Pancreas (tissue), 10 donors: ENCODE measurements around the gene FGF19. TPM values are rescaled to one million over a fixed set of nuclear protein-coding genes. Genes with fewer than 3 reads are reported as not detected.
A peak's percentile ranks its signal among the peaks of the same experiment; 100 is the strongest.

Experiments used
- ATAC-seq, 4 donors: fragments of 200-7000 bp; cut with Tn5 transposase; one replicate each; pipeline versions ENCODE4 v1.8.0 to v1.9.1; 2020; ENCODE audit warnings: mild to moderate bottlenecking in 4 of 4, moderate library complexity in 4 of 4
- DNase-seq, 6 donors: peaks; one replicate each; pipeline ENCODE4 v3.0.0-alpha.2; 2020
- FAIRE-seq: peaks from 2 replicates; lab custom pipeline; 2012; peaks lifted over from hg19 to GRCh38; lab: Jason Lieb, UNC
- H3K27ac ChIP-seq, 4 donors: fragments of 200-600 bp; sonication (generic); 1 replicate in 3 of 4; 2 replicates in 1 of 4; pipeline versions ENCODE4 v1.5.0 to v1.8.0; 2020
- H3K27me3 ChIP-seq, 4 donors: fragments of 200-600 bp; one replicate each; pipeline ENCODE4 v1.8.0; 2021
- H3K36me3 ChIP-seq, 3 donors: fragments of 200-600 bp; sonication (generic) in 1 of 3; one replicate each; pipeline versions ENCODE4 v1.5.0 to v1.8.0; 2020 to 2021
- H3K4me1 ChIP-seq, 3 donors: fragments of 200-600 bp; one replicate each; pipeline ENCODE4 v1.8.0; 2021
- H3K4me3 ChIP-seq, 4 donors: fragments of 200-600 bp; sonication (generic) in 2 of 4; one replicate each; pipeline versions ENCODE4 v1.5.0 to v1.8.0; 2020 to 2021
- H3K9me3 ChIP-seq, 4 donors: fragments of 200-600 bp; one replicate each; pipeline ENCODE4 v1.8.0; 2021
- CTCF ChIP-seq, 4 donors: fragments of 200-600 bp; sonication (generic) in 3 of 4; IDR thresholded peaks; one replicate each; pipeline versions ENCODE4 v1.5.0 to v1.8.0; 2021; ENCODE audit warnings: antibody characterized with exemption in 4 of 4
- WGBS, 2 donors: extraction: QIAGEN DNeasy Blood & Tissue Kit; methylation state at CpG; one replicate each; pipeline ENCODE4 v1.1.7; 2013; 5-methylcytosine and 5-hydroxymethylcytosine counted together
- intact Hi-C, 3 donors: fragments of 100-400 bp; cut with DNase I; formaldehyde crosslinking; loops; one replicate each; pipeline versions ENCODE4 v1.11.1 to v1.14.2; 2022
- polyA plus RNA-seq, 2 donors: library from polyadenylated mRNA; stranded (reverse); fragments of 200-250 nt; gene quantifications; one replicate each; pipeline ENCODE4 v1.2.3, GENCODE V29; 2013
- total RNA-seq, 6 donors: library from RNA; stranded (reverse); fragmentation: NEBNext Ultra II Directional in 4 of 6; extraction: Animal tissue kit (Norgen Biotek cat#: 25700) in 4 of 6; gene quantifications; one replicate each; pipeline versions ENCODE4 v1.2.1 to v1.2.4, GENCODE V29; 2021 to 2023
- donor health status: healthy with polysubstance abuse.
- donor health status: DM: no; HTN: no; CAD: no; lungs with moderate emphysema.
- donor health status: DM: no; HTN: no; CAD: no.
- donor health status: control.
- donor health status: control.
- donor health status: Bipolar disorder and iron deficiency.
- donor health status: DM: yes; HTN: yes; CAD: no.
- donor health status: DM: no; HTN: no; CAD: no.
- donor health status: DM: no; HTN: no; CAD: no.
- donor health status: DM: yes; HTN: yes; CAD: no.

Gene FGF19
- under 1 TPM in 4 of 6 donors, not detected in 2; 0.06 to 0.28 (median 0.13) TPM for total RNA-seq
- polyA plus RNA-seq, result under 1 TPM in 1 of 2 donors, not detected in 1; 0.07 TPM

GRCh38 chr11:69703768-69704507 is at the start of gene FGF19:
Gene FGF19 (minus strand): TSS chr11:69704022. CDS start chr11:69703876, 146 bp downstream.
- no peak within 1 kb of the TSS for H3K27ac ChIP-seq
- FAIRE-seq (no peak), ATAC-seq (peak in 1 of 4 donors; percentile 23), DNase-seq (peak in 1 of 6 donors; percentile 75)
- H3K4me1 ChIP-seq, result peaks cover 0 to 6% (median 0%) of the 10 kb centered on the region in 3 donors
- intact Hi-C loops, result no loop called here
- H3K4me3 ChIP-seq, result peak within 1 kb of the TSS in 2 of 4 donors; percentile 8 to 18
- H3K9me3 ChIP-seq, result no peaks in the 10 kb centered on the region
- no peaks in the 10 kb centered on the region for H3K36me3 ChIP-seq
- WGBS, 2 donors, result 1 to 2% methylated on average over 46 to 67 of the region's 67 CpGs
- H3K27me3 ChIP-seq, result peaks cover 0 to 43% (median 11%) of the 10 kb centered on the region in 4 donors
- TF ChIP-seq CTCF (IDR thresholded peaks at IDR 0.05), result no peak

- TF ChIP-seq CTCF (IDR thresholded peaks at IDR 0.05), result no peak
- DNase-seq (no peak), FAIRE-seq (no peak), ATAC-seq (no peak)
- no peak overlapping the region for H3K4me3 ChIP-seq
- no peaks in the 10 kb centered on the region for H3K27me3 ChIP-seq
- H3K4me1 ChIP-seq, result no peaks in the 10 kb centered on the region
- H3K27ac ChIP-seq, result no peak overlapping the region
- intact Hi-C loops, result no loop called here
- no peaks in the 10 kb centered on the region for H3K9me3 ChIP-seq
- 17 to 28% methylated on average over 4 of the region's 4 CpGs for WGBS, 2 donors
- H3K36me3 ChIP-seq, result no peaks in the 10 kb centered on the region
Observed at GRCh38 chr11:69752890-69753289, 49.1 kb upstream of the FGF19 start.

- Histone ChIP-seq H3K4me1 (no peaks in the 10 kb centered on the region), H3K27me3 (no peaks in the 10 kb centered on the region), H3K4me3 (no peak overlapping the region), H3K9me3 (no peaks in the 10 kb centered on the region), H3K36me3 (no peaks in the 10 kb centered on the region), H3K27ac (no peak overlapping the region)
- no peak for ATAC-seq
- 58 to 67% methylated on average over 11 of the region's 11 CpGs for WGBS, 2 donors
- no peak for TF ChIP-seq CTCF (IDR thresholded peaks at IDR 0.05)
- intact Hi-C loops, result no loop called here
- no peak for DNase-seq
- FAIRE-seq, result no peak
Observed at GRCh38 chr11:69750875-69751597, 47.2 kb upstream of the FGF19 start.

- H3K27me3 ChIP-seq, result no peaks in the 10 kb centered on the region
- no peak for FAIRE-seq
- TF ChIP-seq CTCF (IDR thresholded peaks at IDR 0.05), result no peak
- H3K9me3 ChIP-seq, result no peaks in the 10 kb centered on the region
- H3K4me1 ChIP-seq, result no peaks in the 10 kb centered on the region
- ATAC-seq, result no peak
- WGBS, 2 donors, result 58 to 64% methylated on average over 11 of the region's 11 CpGs
- H3K27ac ChIP-seq, result no peak overlapping the region
- H3K4me3 ChIP-seq, result no peak overlapping the region
- H3K36me3 ChIP-seq, result no peaks in the 10 kb centered on the region
- intact Hi-C loops, result no loop called here
- DNase-seq, result no peak
Observed at GRCh38 chr11:69750108-69750850, 46.5 kb upstream of the FGF19 start.
